Neuronal stem cell (in vitro differentiated cells): ENCODE data around the gene TAC3.
"Not testable (repeated sequence)": the region's sequence is repeated elsewhere in the genome, so short reads cannot be mapped to it uniquely, and the experiment has no call there.

Source experiments
- DNase-seq: peaks from one replicate; pipeline ENCODE4 v3.0.0-alpha.2; 2013; ENCODE audit warnings: low spot score
- H2AFZ ChIP-seq: one replicate; pipeline ENCODE4 v1.6.1; 2013; ENCODE audit warnings: mild to moderate bottlenecking, low read length, inconsistent platforms
- H2AK5ac ChIP-seq: 2 replicates; pipeline ENCODE4 v1.6.1; 2013; ENCODE audit warnings: low read depth, mild to moderate bottlenecking, inconsistent platforms, low read length, moderate library complexity, mixed read lengths
- H2BK120ac ChIP-seq: 2 replicates; pipeline ENCODE4 v1.6.1; 2013; ENCODE audit warnings: low read depth, mild to moderate bottlenecking, inconsistent platforms, low read length, moderate library complexity, mixed read lengths
- H2BK12ac ChIP-seq: one replicate; pipeline ENCODE4 v1.6.1; 2013; ENCODE audit warnings: low read length, inconsistent platforms
- H2BK15ac ChIP-seq: 2 replicates; pipeline ENCODE4 v1.6.1; 2013; ENCODE audit warnings: mild to moderate bottlenecking, low read length, inconsistent platforms, mixed read lengths
- H2BK5ac ChIP-seq: one replicate; pipeline ENCODE4 v1.6.1; 2013; ENCODE audit warnings: inconsistent platforms, mild to moderate bottlenecking, low read length, moderate library complexity
- H3K14ac ChIP-seq: one replicate; pipeline ENCODE4 v1.6.1; 2013; ENCODE audit warnings: low read length, inconsistent platforms
- H3K18ac ChIP-seq: 2 replicates; pipeline ENCODE4 v1.6.1; 2013; ENCODE audit warnings: low read length, inconsistent platforms
- H3K23ac ChIP-seq: 2 replicates; pipeline ENCODE4 v1.6.1; 2013; ENCODE audit warnings: low read depth, mild to moderate bottlenecking, mixed read lengths, low read length, inconsistent platforms; ENCODE audit not compliant: poor library complexity
- H3K27ac ChIP-seq: replicated peaks from 3 replicates; pipeline ENCODE4 v1.5.1; 2013; ENCODE audit warnings: low read length, inconsistent platforms
- H3K27me3 ChIP-seq, 3 experiments: 2 replicates each; pipeline ENCODE4 v1.6.1; 2013; ENCODE audit warnings: low read length in 3 of 3, mild to moderate bottlenecking in 2 of 3, inconsistent platforms in 1 of 3, low read depth in 1 of 3, mixed read lengths in 1 of 3, moderate library complexity in 1 of 3; ENCODE audit not compliant: control insufficient read depth in 3 of 3, insufficient read depth in 3 of 3
- H3K36me3 ChIP-seq, 2 donors: replicated peaks in 1 of 2; 2 replicates each; pipeline ENCODE4 v1.6.1; 2013; ENCODE audit warnings: low read length in 2 of 2; ENCODE audit not compliant: control insufficient read depth in 2 of 2, insufficient read depth in 2 of 2
- H3K4ac ChIP-seq: 2 replicates; pipeline ENCODE4 v1.6.1; 2013; ENCODE audit warnings: inconsistent platforms, mild to moderate bottlenecking, low read length, moderate library complexity
- H3K4me1 ChIP-seq, 2 donors: 1 replicate in 1 of 2; 2 replicates in 1 of 2; pipeline ENCODE4 v1.6.1; 2013; ENCODE audit warnings: low read length in 2 of 2, low read depth in 1 of 2; ENCODE audit not compliant: control insufficient read depth in 2 of 2, insufficient read depth in 1 of 2
- H3K4me2 ChIP-seq: one replicate; pipeline ENCODE4 v1.6.1; 2013; ENCODE audit warnings: mild to moderate bottlenecking, low read length, inconsistent platforms; ENCODE audit not compliant: insufficient read depth, poor library complexity, severe bottlenecking
- H3K4me3 ChIP-seq, 2 donors: 2 replicates each; pipeline ENCODE4 v1.5.1; 2013; ENCODE audit warnings: low read length in 2 of 2, mild to moderate bottlenecking in 2 of 2, inconsistent platforms in 1 of 2, moderate library complexity in 1 of 2
- H3K79me1 ChIP-seq: one replicate; pipeline ENCODE4 v1.6.1; 2013; ENCODE audit warnings: low read depth, mild to moderate bottlenecking, inconsistent platforms, low read length, moderate library complexity
- H3K9ac ChIP-seq: one replicate; pipeline ENCODE4 v1.6.1; 2013; ENCODE audit warnings: mild to moderate bottlenecking, low read depth, low read length, inconsistent platforms; ENCODE audit not compliant: poor library complexity
- H3K9me3 ChIP-seq, 2 donors: replicated peaks in 1 of 2; 2 replicates each; pipeline versions ENCODE3 to v1.6.1; 2013; ENCODE audit warnings: low read length in 2 of 2, mild to moderate bottlenecking in 2 of 2, inconsistent platforms in 1 of 2, low read depth in 1 of 2, mixed read lengths in 1 of 2, moderate library complexity in 1 of 2; ENCODE audit not compliant: control insufficient read depth in 2 of 2, insufficient read depth in 1 of 2
- H4K8ac ChIP-seq: one replicate; pipeline ENCODE4 v1.6.1; 2013; ENCODE audit warnings: low read depth, mild to moderate bottlenecking, inconsistent platforms, low read length, moderate library complexity
- H4K91ac ChIP-seq: one replicate; pipeline ENCODE4 v1.6.1; 2013; ENCODE audit warnings: low read length, low read depth, mild to moderate bottlenecking, inconsistent platforms; ENCODE audit not compliant: poor library complexity
- WGBS, 2 donors: extraction: QIAGEN DNeasy Blood & Tissue Kit; methylation state at CpG; one replicate each; pipeline ENCODE4 v1.1.7; 2013; ENCODE audit warnings: missing lambda C conversion rate in 2 of 2, mixed read lengths in 1 of 2; ENCODE audit not compliant: insufficient read length in 2 of 2, insufficient replicate concordance in 1 of 2; ENCODE audit errors: extremely low coverage in 2 of 2; 5-methylcytosine and 5-hydroxymethylcytosine counted together

Gene TAC3

DNA sequence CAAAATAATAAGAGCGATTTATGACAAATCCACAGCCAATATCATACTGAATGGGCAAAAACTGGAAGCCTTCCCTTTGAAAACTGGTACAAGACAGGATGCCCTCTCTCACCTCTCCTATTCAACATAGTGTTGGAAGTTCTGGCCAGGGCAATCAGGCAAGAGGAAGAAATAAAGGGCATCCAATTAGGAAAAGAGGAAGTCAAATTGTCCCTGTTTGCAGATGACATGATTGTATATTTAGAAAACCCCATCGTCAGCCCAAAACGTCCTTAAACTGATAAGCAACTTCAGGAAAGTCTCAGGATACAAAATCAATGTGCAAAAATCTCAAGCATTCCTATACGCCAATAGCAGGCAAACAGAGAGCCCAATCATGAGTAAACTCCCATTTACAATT, 54.1 kb downstream of the TAC3 start:
- not testable (repeated sequence) for H3K4ac ChIP-seq, H4K8ac ChIP-seq, H2BK5ac ChIP-seq, H3K23ac ChIP-seq, H2BK12ac ChIP-seq, H2BK120ac ChIP-seq, H3K27me3 ChIP-seq, H3K36me3 ChIP-seq, H3K4me3 ChIP-seq, H3K4me2 ChIP-seq, H3K27ac ChIP-seq, H3K79me1 ChIP-seq, H2AK5ac ChIP-seq, H2AFZ ChIP-seq, H3K18ac ChIP-seq, H2BK15ac ChIP-seq, H3K14ac ChIP-seq, H3K4me1 ChIP-seq, H3K9ac ChIP-seq, DNase-seq, H4K91ac ChIP-seq
- no CpG with 5 or more reads among the region's 4 CpGs for WGBS, 2 donors
- peaks cover 5 to 12% of the 10 kb centered on the region in 2 donors for H3K9me3 ChIP-seq
